K562 (cell line): ENCODE data around the gene FITM1. TPM values are rescaled to one million over a fixed set of nuclear protein-coding genes. Genes with fewer than 3 reads are reported as not detected.

ENCODE experiments used
- BHLHE40 ChIP-seq: IDR thresholded peaks from 2 replicates; pipeline ENCODE4 v1.6.1; 2011; ENCODE audit warnings: low read length, improper control_type of control experiment
- KAT7 ChIP-seq: sonication (generic); formaldehyde crosslinking; IDR thresholded peaks from 2 replicates; pipeline ENCODE4 v1.8.0; 2022; ENCODE audit warnings: missing genetic modification reagents, mild to moderate bottlenecking, borderline replicate concordance
- KDM2B ChIP-seq: fragments of 250-450 bp; sonication (Bioruptor Pico); IDR thresholded peaks from 2 replicates; pipeline ENCODE4 v1.8.0; 2021; ENCODE audit warnings: mild to moderate bottlenecking, moderate library complexity
- RAD21 ChIP-seq, 2 experiments: fragments of 250-450 bp in 1 of 2; fragments of 450-650 bp in 1 of 2; sonication (Bioruptor Pico) in 1 of 2; formaldehyde crosslinking in 1 of 2; IDR thresholded peaks in 1 of 2; conservative IDR thresholded peaks in 1 of 2; 2 replicates each; pipeline versions ENCODE4 v1.4.0 to v1.8.0; 2020 to 2022; ENCODE audit warnings: mild to moderate bottlenecking in 2 of 2, moderate library complexity in 1 of 2
- SMAD4 ChIP-seq: fragments of 250-450 bp; sonication (Bioruptor Pico); conservative IDR thresholded peaks from 2 replicates; pipeline ENCODE4 v1.8.0; 2021; ENCODE audit warnings: inconsistent platforms, mild to moderate bottlenecking, moderate library complexity
- TBP ChIP-seq: optimal IDR thresholded peaks from 2 replicates; pipeline ENCODE3; 2011; ENCODE audit warnings: low read depth, low read length, improper control_type of control experiment
- ZNF445 ChIP-seq: fragments of 250-450 bp; sonication (Bioruptor Pico); IDR thresholded peaks from 2 replicates; pipeline ENCODE4 v1.4.0; 2020; ENCODE audit warnings: low read depth, mild to moderate bottlenecking, moderate library complexity
- polyA plus RNA-seq, 8 experiments: library from polyadenylated mRNA; depleted of rRNA in 4 of 8; stranded (reverse) in 5 of 8; unstranded in 3 of 8; fragments of >200 nt; fragmentation: Nextera tagmentation in 2 of 8; fragmentation: Illumina TruSeq in 1 of 8; extraction: Ambion mirVana in 2 of 8; extraction: Trizol in 1 of 8; gene quantifications; 2 replicates each; pipeline versions ENCODE4 v1.2.1 to v1.2.3, GENCODE V29; 2011 to 2014; ENCODE audit warnings: inconsistent platforms in 1 of 8, missing spikeins in 1 of 8
- total RNA-seq, 7 experiments: library from RNA; depleted of rRNA in 6 of 7; stranded (reverse); fragments of >200 nt in 6 of 7; fragmentation: Illumina TruSeq in 2 of 7; extraction: Trizol in 2 of 7; gene quantifications; 2 replicates each; pipeline versions ENCODE4 v1.2.1 to v1.2.3, GENCODE V29; 2011 to 2021; ENCODE audit warnings: low replicate concordance in 1 of 7
- TF ChIP-seq, protein P1 (sequence below): fragments of 450-650 bp; IDR thresholded peaks from 2 replicates; pipeline ENCODE4 v1.6.1; 2016
- TF ChIP-seq, protein P2 (sequence below): IDR thresholded peaks from 2 replicates; pipeline ENCODE4 v1.6.1; 2014; ENCODE audit warnings: antibody characterized with exemption
- TF ChIP-seq, protein P3 (sequence below), 2 experiments: fragments of 450-650 bp; formaldehyde crosslinking in 1 of 2; IDR thresholded peaks; 2 replicates each; pipeline versions ENCODE4 v1.4.0 to v1.6.1; 2014 to 2020; ENCODE audit warnings: mild to moderate bottlenecking in 2 of 2, borderline replicate concordance in 1 of 2, low read depth in 1 of 2
- TF ChIP-seq, protein P4 (sequence below): sonication (generic); formaldehyde crosslinking; IDR thresholded peaks from 2 replicates; pipeline ENCODE4 v1.8.0; 2022; ENCODE audit warnings: missing genetic modification reagents, mild to moderate bottlenecking, moderate library complexity, borderline replicate concordance
- TF ChIP-seq, protein P5 (sequence below): sonication (generic); formaldehyde crosslinking; IDR thresholded peaks from 2 replicates; pipeline ENCODE4 v1.8.1; 2022; ENCODE audit warnings: missing genetic modification reagents

Gene FITM1
- total and polyA plus RNA-seq, 9 of the 15 experiments (the other 6 are each of a cell fraction or from before 2014, with no cell fraction given), result 0.09 to 0.20 TPM; not detected in 7

DNA sequence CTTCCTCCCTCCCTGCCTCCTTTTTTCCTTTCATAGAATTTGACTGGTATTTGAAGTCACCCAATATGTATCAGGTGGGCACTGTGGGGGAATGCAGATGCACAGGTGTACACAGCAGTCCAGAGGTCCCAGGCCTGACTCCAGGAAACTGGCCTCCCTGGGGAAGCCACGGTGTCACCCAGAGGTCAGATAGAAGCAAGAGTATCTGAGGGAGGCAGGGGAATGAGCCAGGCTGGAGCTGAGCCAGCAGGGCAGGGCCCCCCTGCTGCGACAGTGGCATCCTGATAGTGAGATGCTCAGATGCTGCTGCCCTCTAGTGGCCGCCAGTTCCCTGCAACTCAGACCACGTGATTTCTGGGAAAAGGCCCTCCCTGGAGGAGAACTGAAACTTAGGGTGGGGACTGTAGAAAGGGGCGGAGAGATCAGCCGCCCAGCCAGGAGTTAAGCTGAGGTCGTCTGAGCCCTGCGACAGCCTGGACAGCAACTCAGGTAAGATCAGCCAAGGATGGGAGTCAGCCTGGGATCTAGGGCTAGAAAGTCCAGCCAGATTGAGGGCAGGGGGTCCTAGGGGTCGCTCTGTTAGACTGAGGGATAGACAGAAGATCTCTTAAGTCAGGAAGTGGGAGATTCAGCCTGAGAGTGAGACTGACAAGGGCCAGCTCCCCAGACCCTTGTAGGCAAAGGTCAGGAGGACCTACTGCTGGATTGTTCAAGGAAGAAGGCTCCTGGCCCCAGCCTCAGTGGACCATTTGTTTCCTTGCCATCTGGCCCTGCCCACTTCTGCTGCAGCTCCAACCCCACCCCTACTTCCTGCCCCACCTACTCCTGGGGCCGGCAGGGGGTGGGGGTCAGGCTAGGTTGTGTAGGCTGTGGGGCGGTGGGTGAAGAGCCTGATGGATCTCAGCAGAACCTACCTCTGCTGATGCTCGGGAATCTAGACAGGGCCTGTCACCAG lies 30.7 kb downstream of the FITM1 start, which contains the start of gene IRF9 (continued):
- TF ChIP-seq, protein P1, sequence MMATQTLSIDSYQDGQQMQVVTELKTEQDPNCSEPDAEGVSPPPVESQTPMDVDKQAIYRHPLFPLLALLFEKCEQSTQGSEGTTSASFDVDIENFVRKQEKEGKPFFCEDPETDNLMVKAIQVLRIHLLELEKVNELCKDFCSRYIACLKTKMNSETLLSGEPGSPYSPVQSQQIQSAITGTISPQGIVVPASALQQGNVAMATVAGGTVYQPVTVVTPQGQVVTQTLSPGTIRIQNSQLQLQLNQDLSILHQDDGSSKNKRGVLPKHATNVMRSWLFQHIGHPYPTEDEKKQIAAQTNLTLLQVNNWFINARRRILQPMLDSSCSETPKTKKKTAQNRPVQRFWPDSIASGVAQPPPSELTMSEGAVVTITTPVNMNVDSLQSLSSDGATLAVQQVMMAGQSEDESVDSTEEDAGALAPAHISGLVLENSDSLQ, result no peak
- peak; percentile 72; the same call in 1 of the 2 replicates for TF ChIP-seq KAT7 (CRISPR knock-in tag)
- no peak for TF ChIP-seq KDM2B (CRISPR knock-in tag)
- TF ChIP-seq, protein P2, sequence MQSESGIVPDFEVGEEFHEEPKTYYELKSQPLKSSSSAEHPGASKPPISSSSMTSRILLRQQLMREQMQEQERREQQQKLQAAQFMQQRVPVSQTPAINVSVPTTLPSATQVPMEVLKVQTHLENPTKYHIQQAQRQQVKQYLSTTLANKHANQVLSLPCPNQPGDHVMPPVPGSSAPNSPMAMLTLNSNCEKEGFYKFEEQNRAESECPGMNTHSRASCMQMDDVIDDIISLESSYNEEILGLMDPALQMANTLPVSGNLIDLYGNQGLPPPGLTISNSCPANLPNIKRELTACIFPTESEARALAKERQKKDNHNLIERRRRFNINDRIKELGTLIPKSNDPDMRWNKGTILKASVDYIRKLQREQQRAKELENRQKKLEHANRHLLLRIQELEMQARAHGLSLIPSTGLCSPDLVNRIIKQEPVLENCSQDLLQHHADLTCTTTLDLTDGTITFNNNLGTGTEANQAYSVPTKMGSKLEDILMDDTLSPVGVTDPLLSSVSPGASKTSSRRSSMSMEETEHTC, result peak; percentile 91
- TF ChIP-seq RAD21 (CRISPR knock-in tag; conservative IDR thresholded peaks at IDR 0.05 in 1 of 2, IDR thresholded peaks at IDR 0.05 in 1 of 2), result peak; percentile 67
- TF ChIP-seq, protein P3, sequence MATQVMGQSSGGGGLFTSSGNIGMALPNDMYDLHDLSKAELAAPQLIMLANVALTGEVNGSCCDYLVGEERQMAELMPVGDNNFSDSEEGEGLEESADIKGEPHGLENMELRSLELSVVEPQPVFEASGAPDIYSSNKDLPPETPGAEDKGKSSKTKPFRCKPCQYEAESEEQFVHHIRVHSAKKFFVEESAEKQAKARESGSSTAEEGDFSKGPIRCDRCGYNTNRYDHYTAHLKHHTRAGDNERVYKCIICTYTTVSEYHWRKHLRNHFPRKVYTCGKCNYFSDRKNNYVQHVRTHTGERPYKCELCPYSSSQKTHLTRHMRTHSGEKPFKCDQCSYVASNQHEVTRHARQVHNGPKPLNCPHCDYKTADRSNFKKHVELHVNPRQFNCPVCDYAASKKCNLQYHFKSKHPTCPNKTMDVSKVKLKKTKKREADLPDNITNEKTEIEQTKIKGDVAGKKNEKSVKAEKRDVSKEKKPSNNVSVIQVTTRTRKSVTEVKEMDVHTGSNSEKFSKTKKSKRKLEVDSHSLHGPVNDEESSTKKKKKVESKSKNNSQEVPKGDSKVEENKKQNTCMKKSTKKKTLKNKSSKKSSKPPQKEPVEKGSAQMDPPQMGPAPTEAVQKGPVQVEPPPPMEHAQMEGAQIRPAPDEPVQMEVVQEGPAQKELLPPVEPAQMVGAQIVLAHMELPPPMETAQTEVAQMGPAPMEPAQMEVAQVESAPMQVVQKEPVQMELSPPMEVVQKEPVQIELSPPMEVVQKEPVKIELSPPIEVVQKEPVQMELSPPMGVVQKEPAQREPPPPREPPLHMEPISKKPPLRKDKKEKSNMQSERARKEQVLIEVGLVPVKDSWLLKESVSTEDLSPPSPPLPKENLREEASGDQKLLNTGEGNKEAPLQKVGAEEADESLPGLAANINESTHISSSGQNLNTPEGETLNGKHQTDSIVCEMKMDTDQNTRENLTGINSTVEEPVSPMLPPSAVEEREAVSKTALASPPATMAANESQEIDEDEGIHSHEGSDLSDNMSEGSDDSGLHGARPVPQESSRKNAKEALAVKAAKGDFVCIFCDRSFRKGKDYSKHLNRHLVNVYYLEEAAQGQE (IDR thresholded peaks at IDR 0.05; ENCODE audit: borderline replicate concordance), result peak; percentile 87
- TF ChIP-seq, protein P3 (CRISPR knock-in tag; IDR thresholded peaks at IDR 0.05; ENCODE audit: low read depth), result peak; percentile 19; the same call in 1 of the 2 replicates
- no peak for TF ChIP-seq ZNF445 (CRISPR knock-in tag)
- TF ChIP-seq TBP, result peak; percentile 36
- TF ChIP-seq, protein P4, sequence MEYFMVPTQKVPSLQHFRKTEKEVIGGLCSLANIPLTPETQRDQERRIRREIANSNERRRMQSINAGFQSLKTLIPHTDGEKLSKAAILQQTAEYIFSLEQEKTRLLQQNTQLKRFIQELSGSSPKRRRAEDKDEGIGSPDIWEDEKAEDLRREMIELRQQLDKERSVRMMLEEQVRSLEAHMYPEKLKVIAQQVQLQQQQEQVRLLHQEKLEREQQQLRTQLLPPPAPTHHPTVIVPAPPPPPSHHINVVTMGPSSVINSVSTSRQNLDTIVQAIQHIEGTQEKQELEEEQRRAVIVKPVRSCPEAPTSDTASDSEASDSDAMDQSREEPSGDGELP, result peak; percentile 78
- peak; percentile 50; the same call in 1 of the 2 replicates for TF ChIP-seq SMAD4 (CRISPR knock-in tag)
- peak; percentile 79 for TF ChIP-seq BHLHE40
- TF ChIP-seq, protein P5, sequence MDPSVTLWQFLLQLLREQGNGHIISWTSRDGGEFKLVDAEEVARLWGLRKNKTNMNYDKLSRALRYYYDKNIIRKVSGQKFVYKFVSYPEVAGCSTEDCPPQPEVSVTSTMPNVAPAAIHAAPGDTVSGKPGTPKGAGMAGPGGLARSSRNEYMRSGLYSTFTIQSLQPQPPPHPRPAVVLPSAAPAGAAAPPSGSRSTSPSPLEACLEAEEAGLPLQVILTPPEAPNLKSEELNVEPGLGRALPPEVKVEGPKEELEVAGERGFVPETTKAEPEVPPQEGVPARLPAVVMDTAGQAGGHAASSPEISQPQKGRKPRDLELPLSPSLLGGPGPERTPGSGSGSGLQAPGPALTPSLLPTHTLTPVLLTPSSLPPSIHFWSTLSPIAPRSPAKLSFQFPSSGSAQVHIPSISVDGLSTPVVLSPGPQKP (CRISPR knock-in tag), result no peak
